Fibroblast of lung (primary cell): ENCODE data around the gene GDPD3. TPM values are rescaled to one million over a fixed set of nuclear protein-coding genes. Genes with fewer than 3 reads are reported as not detected.

Experiments used
- DNase-seq, 2 donors: peaks; one replicate each; pipeline versions ENCODE4 v3.0.0 to v3.0.0-alpha.2; 2010; ENCODE audit warnings: low read depth in 2 of 2
- H2AFZ ChIP-seq: 2 replicates; pipeline ENCODE4 v1.5.1; 2012; ENCODE audit warnings: low read length, control low read depth, inconsistent platforms
- H3K27ac ChIP-seq: 2 replicates; pipeline ENCODE4 v1.5.1; 2011; ENCODE audit warnings: low read length, control low read depth; ENCODE audit not compliant: insufficient read depth
- H3K27me3 ChIP-seq: 2 replicates; pipeline ENCODE4 v1.5.1; 2011; ENCODE audit warnings: mild to moderate bottlenecking, low read length; ENCODE audit not compliant: control insufficient read depth, insufficient read depth
- H3K36me3 ChIP-seq: 2 replicates; pipeline ENCODE4 v1.5.1; 2011; ENCODE audit warnings: low read length; ENCODE audit not compliant: control insufficient read depth, insufficient read depth
- H3K4me1 ChIP-seq: 2 replicates; pipeline ENCODE4 v1.5.1; 2011; ENCODE audit warnings: low read length; ENCODE audit not compliant: control insufficient read depth, insufficient read depth; ENCODE audit errors: extremely low read depth
- H3K4me2 ChIP-seq: 2 replicates; pipeline ENCODE4 v1.5.1; 2011; ENCODE audit warnings: low read length, control low read depth; ENCODE audit not compliant: insufficient read depth; ENCODE audit errors: extremely low read depth
- H3K4me3 ChIP-seq, 4 experiments: fragments of 200-600 bp in 1 of 4; sonication (generic) in 1 of 4; replicated peaks in 1 of 4; 2 replicates each; pipeline ENCODE4 v1.5.1; 2011 to 2016; ENCODE audit warnings: low read length in 4 of 4, low read depth in 3 of 4, mild to moderate bottlenecking in 3 of 4, control low read depth in 2 of 4, inconsistent platforms in 1 of 4, mixed read lengths in 1 of 4; ENCODE audit not compliant: insufficient read depth in 1 of 4; ENCODE audit errors: control extremely low read depth in 1 of 4
- H3K79me2 ChIP-seq: 2 replicates; pipeline ENCODE4 v1.5.1; 2012; ENCODE audit warnings: mild to moderate bottlenecking, low read length, inconsistent platforms; ENCODE audit not compliant: control insufficient read depth, insufficient read depth
- H3K9ac ChIP-seq: 2 replicates; pipeline ENCODE4 v1.5.1; 2011; ENCODE audit warnings: mild to moderate bottlenecking, low read length, control low read depth; ENCODE audit not compliant: insufficient read depth
- H3K9me3 ChIP-seq: 2 replicates; pipeline ENCODE4 v1.5.1; 2012; ENCODE audit warnings: low read depth, low read length; ENCODE audit not compliant: control insufficient read depth, insufficient read depth
- H4K20me1 ChIP-seq: 2 replicates; pipeline ENCODE4 v1.5.1; 2011; ENCODE audit warnings: low read length; ENCODE audit not compliant: control insufficient read depth, insufficient read depth; ENCODE audit errors: extremely low read depth
- EZH2 ChIP-seq: IDR thresholded peaks from 2 replicates; pipeline ENCODE4 v1.5.1; 2012; ENCODE audit warnings: low read length, control low read depth, mild to moderate bottlenecking; ENCODE audit errors: missing control alignments
- polyA plus RNA-seq, 2 donors: library from polyadenylated mRNA; depleted of rRNA in 1 of 2; stranded (reverse) in 1 of 2; unstranded in 1 of 2; fragments of >200 nt; gene quantifications; 2 replicates each; pipeline ENCODE4 v1.2.1, GENCODE V29; 2011 to 2012; ENCODE audit warnings: missing spikeins in 1 of 2
- total RNA-seq: library from RNA; depleted of rRNA; stranded (reverse); fragments of >200 nt; gene quantifications from 2 replicates; pipeline ENCODE4 v1.2.1, GENCODE V29; 2014
- TF ChIP-seq, protein P1 (sequence below), 2 donors: IDR thresholded peaks in 1 of 2; conservative IDR thresholded peaks in 1 of 2; 1 replicate in 1 of 2; 2 replicates in 1 of 2; pipeline ENCODE4 v1.5.1; 2011 to 2012; ENCODE audit warnings: low read length in 2 of 2, control low read depth in 1 of 2, inconsistent platforms in 1 of 2, low read depth in 1 of 2, mild to moderate bottlenecking in 1 of 2

Gene GDPD3
- total and polyA plus RNA-seq, 2 donors (not counting 1 experiment from before 2014, with no cell fraction given): 1.2 TPM

DNA sequence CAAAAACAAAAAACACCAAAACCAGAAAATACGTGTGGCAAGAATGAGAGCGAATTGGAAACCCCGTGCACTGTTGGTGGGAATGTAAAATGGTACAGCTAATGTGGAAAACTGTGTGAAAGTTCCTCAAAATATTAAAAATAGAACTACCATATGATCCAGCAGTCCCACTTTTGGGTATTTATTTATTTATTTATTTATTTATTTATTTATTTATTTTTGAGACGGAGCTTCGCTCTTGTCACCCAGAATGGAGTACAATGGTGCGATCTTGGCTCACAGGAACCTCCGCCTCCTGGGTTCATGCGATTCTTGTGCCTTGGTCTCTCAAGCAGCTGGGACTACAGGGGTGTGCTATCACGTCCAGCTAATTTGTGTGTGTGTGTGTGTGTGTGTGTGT, 39.2 kb upstream of the GDPD3 start:
- Histone ChIP-seq H3K79me2 (no peaks in the 10 kb centered on the region), H3K27ac (no peak overlapping the region), H3K27me3 (no peaks in the 10 kb centered on the region), H3K4me1 (no peaks in the 10 kb centered on the region), H3K4me3 (no peak overlapping the region), H3K9ac (no peak overlapping the region), H3K4me2 (no peak overlapping the region), H3K36me3 (no peaks in the 10 kb centered on the region), H4K20me1 (no peaks in the 10 kb centered on the region), H2AFZ (no peak overlapping the region), H3K9me3 (no peaks in the 10 kb centered on the region)
- DNase-seq: no peak
- TF ChIP-seq EZH2: no peak
- TF ChIP-seq, protein P1, sequence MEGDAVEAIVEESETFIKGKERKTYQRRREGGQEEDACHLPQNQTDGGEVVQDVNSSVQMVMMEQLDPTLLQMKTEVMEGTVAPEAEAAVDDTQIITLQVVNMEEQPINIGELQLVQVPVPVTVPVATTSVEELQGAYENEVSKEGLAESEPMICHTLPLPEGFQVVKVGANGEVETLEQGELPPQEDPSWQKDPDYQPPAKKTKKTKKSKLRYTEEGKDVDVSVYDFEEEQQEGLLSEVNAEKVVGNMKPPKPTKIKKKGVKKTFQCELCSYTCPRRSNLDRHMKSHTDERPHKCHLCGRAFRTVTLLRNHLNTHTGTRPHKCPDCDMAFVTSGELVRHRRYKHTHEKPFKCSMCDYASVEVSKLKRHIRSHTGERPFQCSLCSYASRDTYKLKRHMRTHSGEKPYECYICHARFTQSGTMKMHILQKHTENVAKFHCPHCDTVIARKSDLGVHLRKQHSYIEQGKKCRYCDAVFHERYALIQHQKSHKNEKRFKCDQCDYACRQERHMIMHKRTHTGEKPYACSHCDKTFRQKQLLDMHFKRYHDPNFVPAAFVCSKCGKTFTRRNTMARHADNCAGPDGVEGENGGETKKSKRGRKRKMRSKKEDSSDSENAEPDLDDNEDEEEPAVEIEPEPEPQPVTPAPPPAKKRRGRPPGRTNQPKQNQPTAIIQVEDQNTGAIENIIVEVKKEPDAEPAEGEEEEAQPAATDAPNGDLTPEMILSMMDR (conservative IDR thresholded peaks at IDR 0.05 in 1 of 2, IDR thresholded peaks at IDR 0.05 in 1 of 2; ENCODE audit: low read depth in 1 of 2, low read length in 2 of 2): no peak

DNA sequence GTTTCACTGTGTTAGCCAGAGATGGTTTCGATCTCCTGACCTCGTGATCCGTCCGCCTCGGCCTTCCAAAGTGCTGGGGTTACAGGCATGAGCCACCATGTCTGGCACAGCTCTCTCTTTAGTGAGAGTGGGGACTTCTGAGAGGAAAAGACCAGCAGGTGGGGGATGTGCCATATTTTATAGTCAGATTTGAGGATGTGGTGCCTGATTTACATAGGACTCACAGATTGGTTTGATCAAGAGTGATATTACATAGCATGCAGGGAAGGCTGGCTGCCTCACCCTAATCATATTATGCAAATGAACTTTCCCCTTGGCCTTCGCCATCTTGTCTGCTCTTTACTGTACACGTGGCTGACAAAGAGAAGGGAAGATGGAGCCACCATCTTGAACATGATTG, 37.8 kb upstream of the GDPD3 start:
- H3K4me1 ChIP-seq: no peaks in the 10 kb centered on the region
- no peaks in the 10 kb centered on the region for H3K27me3 ChIP-seq
- no peak overlapping the region for H2AFZ ChIP-seq
- no peak overlapping the region for H3K9ac ChIP-seq
- H3K4me3 ChIP-seq: no peak overlapping the region
- no peak for DNase-seq
- no peaks in the 10 kb centered on the region for H3K9me3 ChIP-seq
- TF ChIP-seq EZH2: no peak
- TF ChIP-seq, protein P1 (conservative IDR thresholded peaks at IDR 0.05 in 1 of 2, IDR thresholded peaks at IDR 0.05 in 1 of 2; ENCODE audit: low read depth in 1 of 2, low read length in 2 of 2): no peak
- no peaks in the 10 kb centered on the region for H3K36me3 ChIP-seq
- H4K20me1 ChIP-seq: no peaks in the 10 kb centered on the region
- H3K27ac ChIP-seq: no peak overlapping the region
- no peaks in the 10 kb centered on the region for H3K79me2 ChIP-seq
- no peak overlapping the region for H3K4me2 ChIP-seq

DNA sequence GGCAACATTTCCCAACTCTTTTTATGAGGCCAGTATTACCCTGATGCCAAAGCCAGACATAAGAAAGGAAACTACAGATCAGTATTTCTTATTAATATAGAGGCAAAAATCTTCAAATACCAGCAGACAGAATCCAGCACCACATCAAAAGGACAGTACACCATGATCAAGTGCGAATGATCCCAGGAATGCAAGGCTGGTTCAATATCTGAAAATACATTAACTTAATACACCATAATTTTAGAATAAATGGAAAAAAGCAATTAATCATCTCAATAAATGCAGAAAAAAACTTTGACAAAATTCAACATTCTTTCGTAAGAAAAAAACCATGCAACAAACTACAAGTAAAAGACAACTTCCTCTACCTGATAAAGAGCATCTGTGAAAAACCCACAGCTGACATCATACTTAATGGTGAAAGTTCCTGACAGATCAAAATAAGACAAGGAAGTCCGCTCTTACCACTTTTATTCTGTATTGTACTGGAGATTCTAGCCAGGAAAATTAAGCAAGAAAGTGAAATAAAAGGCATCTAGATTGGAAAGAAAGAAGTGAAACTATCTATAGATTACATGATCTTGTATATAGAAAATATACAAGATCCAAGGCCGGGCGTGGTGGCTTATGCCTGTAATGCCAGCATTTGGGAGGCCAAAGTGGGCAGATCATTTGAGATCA, 36.1 kb upstream of the GDPD3 start:
- no peaks in the 10 kb centered on the region for H3K9me3 ChIP-seq
- H3K9ac ChIP-seq: no peak overlapping the region
- TF ChIP-seq, protein P1 (conservative IDR thresholded peaks at IDR 0.05 in 1 of 2, IDR thresholded peaks at IDR 0.05 in 1 of 2; ENCODE audit: low read depth in 1 of 2, low read length in 2 of 2): no peak
- TF ChIP-seq EZH2: no peak
- no peak for DNase-seq
- no peak overlapping the region for H2AFZ ChIP-seq
- H3K4me1 ChIP-seq: no peaks in the 10 kb centered on the region
- no peaks in the 10 kb centered on the region for H3K36me3 ChIP-seq
- H3K27me3 ChIP-seq: no peaks in the 10 kb centered on the region
- no peaks in the 10 kb centered on the region for H4K20me1 ChIP-seq
- H3K4me2 ChIP-seq: no peak overlapping the region
- H3K4me3 ChIP-seq: no peak overlapping the region
- H3K27ac ChIP-seq: no peak overlapping the region
- H3K79me2 ChIP-seq: no peaks in the 10 kb centered on the region
